ENCODE measurements around the gene NPR2.

The NPR2 gene

GRCh38 chr9:35763803-35764202 is 27.6 kb upstream of the NPR2 start:
- DNase-seq (ENCODE audit: extremely low read depth, low read depth), result no peak
- TF ChIP-seq CTCF (IDR thresholded peaks at IDR 0.05; ENCODE audit: low read depth, low read length), result no peak

GRCh38 chr9:35766997-35767396 is 24.4 kb upstream of the NPR2 start:
- TF ChIP-seq CTCF (IDR thresholded peaks at IDR 0.05; ENCODE audit: low read depth, low read length), result no peak
- no peak for DNase-seq (ENCODE audit: extremely low read depth, low read depth)

GRCh38 chr9:35767458-35767857 is 23.9 kb upstream of the NPR2 start:
- DNase-seq (ENCODE audit: extremely low read depth, low read depth), result no peak
- no peak for TF ChIP-seq CTCF (IDR thresholded peaks at IDR 0.05; ENCODE audit: low read depth, low read length)

GRCh38 chr9:35769763-35770162 is 21.6 kb upstream of the NPR2 start:
- no peak for DNase-seq (ENCODE audit: extremely low read depth, low read depth)
- no peak for TF ChIP-seq CTCF (IDR thresholded peaks at IDR 0.05; ENCODE audit: low read depth, low read length)

- DNase-seq (ENCODE audit: extremely low read depth, low read depth), result no peak
- no peak for TF ChIP-seq CTCF (IDR thresholded peaks at IDR 0.05; ENCODE audit: low read depth, low read length)
Observed at GRCh38 chr9:35771075-35771433, 20.3 kb upstream of the NPR2 start.

GRCh38 chr9:35771534-35771933 is 19.9 kb upstream of the NPR2 start:
- DNase-seq (ENCODE audit: extremely low read depth, low read depth), result no peak
- no peak for TF ChIP-seq CTCF (IDR thresholded peaks at IDR 0.05; ENCODE audit: low read depth, low read length)

GRCh38 chr9:35771943-35772342 is 19.4 kb upstream of the NPR2 start:
- no peak for TF ChIP-seq CTCF (IDR thresholded peaks at IDR 0.05; ENCODE audit: low read depth, low read length)
- no peak for DNase-seq (ENCODE audit: extremely low read depth, low read depth)
